NCI-H187 treated with DMSO at 0.1 percent for 48 hours (cell line): ENCODE data around the gene FOXM1.

Source experiments
- DNase-seq: peaks from one replicate; lab custom pipeline; 2025; lab: John Stamatoyannopoulos, UW

Gene FOXM1

GRCh38 chr12:2877047-2877952 lies at the start of gene FOXM1, which contains the start of gene RHNO1:
TSS of gene FOXM1 (minus strand) at chr12:2877174. CDS start at chr12:2874478, 2,696 bp downstream.
TSS of gene RHNO1 (plus strand) at chr12:2877223. CDS start at chr12:2885367, 8,144 bp downstream.
- peak; percentile 18 for DNase-seq

GRCh38 chr12:2925322-2925995 lies 48.5 kb upstream of the FOXM1 start:
- no peak for DNase-seq

GRCh38 chr12:2924019-2924418 lies 47.0 kb upstream of the FOXM1 start:
- no peak for DNase-seq

GRCh38 chr12:2923057-2923456 lies 46.1 kb upstream of the FOXM1 start:
- no peak for DNase-seq

- DNase-seq = no peak
Observed at GRCh38 chr12:2922329-2922728, 45.4 kb upstream of the FOXM1 start.

- no peak for DNase-seq
Observed at GRCh38 chr12:2919249-2919648, 42.3 kb upstream of the FOXM1 start.

- DNase-seq = no peak
Observed at GRCh38 chr12:2912216-2912575, 35.2 kb upstream of the FOXM1 start.

GRCh38 chr12:2904260-2904659 lies 27.3 kb upstream of the FOXM1 start:
- no peak for DNase-seq

GRCh38 chr12:2902272-2902880 lies 25.4 kb upstream of the FOXM1 start:
- DNase-seq = no peak

GRCh38 chr12:2900642-2901041 lies 23.7 kb upstream of the FOXM1 start:
- no peak for DNase-seq

GRCh38 chr12:2897418-2897817 lies 20.4 kb upstream of the FOXM1 start:
- no peak for DNase-seq

- no peak for DNase-seq
Observed at GRCh38 chr12:2895511-2895910, 18.5 kb upstream of the FOXM1 start.

GRCh38 chr12:2895051-2895451 lies 18.1 kb upstream of the FOXM1 start:
- no peak for DNase-seq

- no peak for DNase-seq
Observed at GRCh38 chr12:2893007-2893406, 16.0 kb upstream of the FOXM1 start.

GRCh38 chr12:2892246-2892645 lies 15.3 kb upstream of the FOXM1 start:
- DNase-seq = no peak

GRCh38 chr12:2891240-2892053 lies 14.5 kb upstream of the FOXM1 start:
- DNase-seq = no peak

- DNase-seq = peak; percentile 79
Observed at GRCh38 chr12:2890388-2891239, 13.6 kb upstream of the FOXM1 start, which contains the start of gene TULP3. TSS of gene TULP3 (plus strand) at chr12:2890891. CDS start at chr12:2890948, 57 bp downstream.

GRCh38 chr12:2890001-2890387 lies 13.0 kb upstream of the FOXM1 start:
- DNase-seq = no peak

- no peak for DNase-seq
Observed at GRCh38 chr12:2886768-2887450, 9.9 kb upstream of the FOXM1 start.

- DNase-seq = no peak
Observed at GRCh38 chr12:2884810-2885209, 7.8 kb upstream of the FOXM1 start.
